Measurements from ENCODE around the gene PRSS8. TPM values are rescaled to one million over a fixed set of nuclear protein-coding genes. Genes with fewer than 3 reads are reported as not detected.

The PRSS8 gene
- total RNA-seq, 4 donors from 2014 or later = 101 to 510 (median 372) TPM

- Histone ChIP-seq H3K27ac (no peak overlapping the region), H3K9me3 (no peaks in the 10 kb centered on the region), H3K36me3 (no peaks in the 10 kb centered on the region), H3K4me3 (no peak overlapping the region), H3K4me1 (no peaks in the 10 kb centered on the region), H3K27me3 (no peaks in the 10 kb centered on the region)
- intact Hi-C loops (cut with DNase I; ENCODE audit: low total_unique reads) = no loop called here
- DNase-seq = no peak
- 88% methylated on average over 6 of the region's 6 CpGs; no CpG with 5 or more reads in 1 of the 2 donors for WGBS, 2 donors (ENCODE audit: low coverage in 1 of 2)
- no peak for TF ChIP-seq POLR2A (IDR thresholded peaks at IDR 0.05)
- in situ Hi-C loops (cut with MboI; ENCODE audit: low pct_ligation_motif_present in 1 of 4, low pct_unique_long_range_greater_than_20kb in 1 of 4, low sequenced_read_pairs in 3 of 4) = no loop called here
Observed at GRCh38 chr16:31086629-31086906, 49.0 kb downstream of the PRSS8 start.

DNA sequence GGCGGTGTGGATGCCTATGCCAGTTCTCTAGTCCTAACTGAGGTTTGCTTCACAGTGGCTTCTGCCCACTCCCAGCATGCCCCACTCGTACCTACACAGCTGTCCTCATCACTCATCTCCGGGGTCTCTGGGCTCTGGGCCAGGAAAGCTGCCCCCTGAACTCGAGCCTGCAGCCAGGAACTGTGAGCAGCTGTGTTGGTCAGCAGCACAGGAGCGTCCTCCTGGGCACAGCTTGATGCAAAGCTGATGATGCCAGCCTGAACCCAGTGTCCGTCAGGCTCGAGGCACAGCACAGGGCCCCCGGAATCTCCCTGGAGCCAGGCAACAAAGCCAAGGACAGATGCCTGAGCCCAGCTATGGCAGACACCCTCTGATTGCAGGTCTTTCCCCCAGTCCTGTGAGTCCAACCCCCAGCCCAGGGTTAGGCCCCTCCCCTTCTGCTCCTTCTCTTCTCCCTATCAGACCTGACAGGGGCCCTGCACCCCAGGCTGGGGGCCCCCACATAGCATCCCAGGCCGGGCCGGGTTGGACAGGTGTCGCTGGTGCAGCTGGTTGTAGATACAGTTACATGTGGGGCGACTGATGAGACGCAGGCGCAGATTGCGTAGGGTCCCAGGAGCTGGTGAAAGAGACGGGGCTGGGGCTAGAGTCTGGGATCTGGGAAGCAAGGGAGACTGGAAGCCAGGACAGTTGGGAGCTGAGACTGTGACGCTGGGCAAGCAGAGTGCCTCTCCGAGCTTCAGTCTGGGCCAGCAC, 49.5 kb downstream of the PRSS8 start:
- TF ChIP-seq, protein P1, sequence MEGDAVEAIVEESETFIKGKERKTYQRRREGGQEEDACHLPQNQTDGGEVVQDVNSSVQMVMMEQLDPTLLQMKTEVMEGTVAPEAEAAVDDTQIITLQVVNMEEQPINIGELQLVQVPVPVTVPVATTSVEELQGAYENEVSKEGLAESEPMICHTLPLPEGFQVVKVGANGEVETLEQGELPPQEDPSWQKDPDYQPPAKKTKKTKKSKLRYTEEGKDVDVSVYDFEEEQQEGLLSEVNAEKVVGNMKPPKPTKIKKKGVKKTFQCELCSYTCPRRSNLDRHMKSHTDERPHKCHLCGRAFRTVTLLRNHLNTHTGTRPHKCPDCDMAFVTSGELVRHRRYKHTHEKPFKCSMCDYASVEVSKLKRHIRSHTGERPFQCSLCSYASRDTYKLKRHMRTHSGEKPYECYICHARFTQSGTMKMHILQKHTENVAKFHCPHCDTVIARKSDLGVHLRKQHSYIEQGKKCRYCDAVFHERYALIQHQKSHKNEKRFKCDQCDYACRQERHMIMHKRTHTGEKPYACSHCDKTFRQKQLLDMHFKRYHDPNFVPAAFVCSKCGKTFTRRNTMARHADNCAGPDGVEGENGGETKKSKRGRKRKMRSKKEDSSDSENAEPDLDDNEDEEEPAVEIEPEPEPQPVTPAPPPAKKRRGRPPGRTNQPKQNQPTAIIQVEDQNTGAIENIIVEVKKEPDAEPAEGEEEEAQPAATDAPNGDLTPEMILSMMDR (IDR thresholded peaks at IDR 0.05) = no peak
- Histone ChIP-seq H3K4me3 (no peak overlapping the region), H3K27me3 (no peaks in the 10 kb centered on the region), H3K36me3 (no peaks in the 10 kb centered on the region), H3K9me3 (no peaks in the 10 kb centered on the region), H3K27ac (no peak overlapping the region), H3K4me1 (no peaks in the 10 kb centered on the region)
- intact Hi-C loops (cut with DNase I; ENCODE audit: low total_unique reads) = no loop called here
- WGBS, 2 donors (ENCODE audit: low coverage in 1 of 2) = 89% methylated on average over 18 of the region's 18 CpGs; no CpG with 5 or more reads in 1 of the 2 donors
- DNase-seq = no peak
- in situ Hi-C loops (cut with MboI; ENCODE audit: low pct_ligation_motif_present in 1 of 4, low pct_unique_long_range_greater_than_20kb in 1 of 4, low sequenced_read_pairs in 3 of 4) = no loop called here

- in situ Hi-C loops (cut with MboI; ENCODE audit: low pct_ligation_motif_present in 1 of 4, low pct_unique_long_range_greater_than_20kb in 1 of 4, low sequenced_read_pairs in 3 of 4) (no loop called here), intact Hi-C loops (cut with DNase I; ENCODE audit: low total_unique reads) (no loop called here)
- H3K4me3 ChIP-seq = no peak overlapping the region
- H3K27me3 ChIP-seq = no peaks in the 10 kb centered on the region
- DNase-seq = no peak
- WGBS, 2 donors (ENCODE audit: low coverage in 1 of 2) = 81 to 82% methylated on average over 5 to 8 of the region's 8 CpGs
- H3K27ac ChIP-seq = no peak overlapping the region
- H3K36me3 ChIP-seq = peaks cover 0 to 6% (median 2%) of the 10 kb centered on the region in 4 donors
- no peaks in the 10 kb centered on the region for H3K4me1 ChIP-seq
- TF ChIP-seq EP300 (IDR thresholded peaks at IDR 0.05; ENCODE audit: low read depth) (no peak), POLR2A (IDR thresholded peaks at IDR 0.05) (no peak), POLR2AphosphoS5 (IDR thresholded peaks at IDR 0.05) (no peak)
- TF ChIP-seq, protein P1 (IDR thresholded peaks at IDR 0.05) = no peak
- no peaks in the 10 kb centered on the region for H3K9me3 ChIP-seq
Observed at GRCh38 chr16:31085411-31085810, 50.1 kb downstream of the PRSS8 start.

- H3K36me3 ChIP-seq = peaks cover 0 to 12% (median 8%) of the 10 kb centered on the region in 4 donors
- H3K9me3 ChIP-seq = no peaks in the 10 kb centered on the region
- H3K27me3 ChIP-seq = no peaks in the 10 kb centered on the region
- no peaks in the 10 kb centered on the region for H3K4me1 ChIP-seq
- DNase-seq = no peak
- TF ChIP-seq POLR2AphosphoS5 (IDR thresholded peaks at IDR 0.05) (no peak), POLR2A (IDR thresholded peaks at IDR 0.05) (no peak), EP300 (IDR thresholded peaks at IDR 0.05; ENCODE audit: low read depth) (no peak)
- TF ChIP-seq, protein P1 (IDR thresholded peaks at IDR 0.05) = no peak
- no peak overlapping the region for H3K27ac ChIP-seq
- intact Hi-C loops (cut with DNase I; ENCODE audit: low total_unique reads) = no loop called here
- in situ Hi-C loops (cut with MboI; ENCODE audit: low pct_ligation_motif_present in 1 of 4, low pct_unique_long_range_greater_than_20kb in 1 of 4, low sequenced_read_pairs in 3 of 4) = no loop called here
- 90% methylated on average over 12 of the region's 16 CpGs; no CpG with 5 or more reads in 1 of the 2 donors for WGBS, 2 donors (ENCODE audit: low coverage in 1 of 2)
- no peak overlapping the region for H3K4me3 ChIP-seq
Observed at GRCh38 chr16:31084584-31085302, 50.8 kb downstream of the PRSS8 start.
